Left renal pelvis (tissue), 4 donors: ENCODE measurements around the gene ENTPD2. TPM values are rescaled to one million over a fixed set of nuclear protein-coding genes. Genes with fewer than 3 reads are reported as not detected.
"Not testable (repeated sequence)": the region's sequence is repeated elsewhere in the genome, so short reads cannot be mapped to it uniquely, and the experiment has no call there.

Source experiments
- DNase-seq, 4 donors: peaks; one replicate each; pipeline ENCODE4 v3.0.0-alpha.2; 2013; ENCODE audit warnings: low read depth in 4 of 4, low spot score in 3 of 4
- polyA plus RNA-seq, 4 donors: library from polyadenylated mRNA; unstranded; fragments of 120-200 nt; gene quantifications; one replicate each; pipeline ENCODE4 v1.2.1, GENCODE V29; 2013; ENCODE audit not compliant: insufficient read length in 4 of 4

The ENTPD2 gene
- polyA plus RNA-seq, 4 donors: 3.2 to 7.5 (median 5.8) TPM

GRCh38 chr9:137048655-137049543, 5.0 kb downstream of the ENTPD2 start:
- no peak for DNase-seq

- no peak for DNase-seq
These were observed 7.6 kb downstream of the ENTPD2 start, which contains the start of gene NPDC1 for GRCh38 chr9:137046088-137046787. NPDC1 (minus strand) TSS chr9:137046177; CDS start chr9:137045989, 188 bp downstream.

GRCh38 chr9:137045294-137046087, 8.4 kb downstream of the ENTPD2 start:
- DNase-seq: no peak

GRCh38 chr9:137044502-137045177, 9.2 kb downstream of the ENTPD2 start:
- DNase-seq: no peak

- no peak for DNase-seq
These were observed 9.8 kb downstream of the ENTPD2 start for GRCh38 chr9:137044037-137044436.

GRCh38 chr9:137042751-137043727, 10.8 kb downstream of the ENTPD2 start:
- no peak for DNase-seq

DNA sequence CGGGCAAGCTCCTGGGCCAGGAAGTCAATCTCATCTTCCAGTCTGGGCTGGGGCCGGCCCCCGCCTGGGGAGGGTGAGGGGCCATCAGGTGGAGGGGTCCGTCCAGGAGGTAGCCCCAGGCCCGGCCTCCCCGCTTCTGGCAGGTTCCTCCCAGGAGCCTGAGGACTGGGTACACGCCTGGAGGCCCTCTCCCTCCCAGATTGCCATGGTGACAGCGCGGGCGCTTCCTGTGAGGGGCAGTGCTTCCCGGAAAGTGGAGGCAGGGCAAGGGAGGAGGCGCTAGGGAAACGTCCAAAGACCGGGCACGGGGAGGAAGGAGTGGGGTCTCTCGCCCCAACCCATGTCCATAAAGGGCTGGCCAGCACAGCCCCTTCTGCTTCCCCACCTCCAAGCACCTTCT, 12.7 kb downstream of the ENTPD2 start:
- no peak for DNase-seq

DNA sequence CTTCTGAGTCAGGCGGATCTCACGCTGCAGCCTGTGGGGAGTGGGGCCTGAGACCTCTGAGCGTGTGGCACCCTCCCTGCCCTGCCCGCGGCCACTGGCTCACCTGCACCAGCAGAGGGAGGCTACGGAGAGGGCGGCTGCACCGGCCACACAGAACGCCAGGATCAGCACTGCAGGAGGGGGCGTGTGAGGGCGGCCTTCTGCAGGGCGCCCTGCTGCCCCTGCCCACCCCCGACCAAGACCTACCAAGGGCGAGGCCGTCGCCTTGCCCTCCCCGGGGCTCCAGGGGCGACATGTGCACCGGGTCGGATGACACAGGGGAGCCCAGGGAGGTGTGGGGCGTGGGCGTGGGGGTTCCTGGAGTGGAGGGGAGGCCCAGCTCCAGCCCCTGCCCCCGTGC, 13.3 kb downstream of the ENTPD2 start:
- no peak for DNase-seq

GRCh38 chr9:137039611-137040366, 14.1 kb downstream of the ENTPD2 start:
- DNase-seq: no peak

DNA sequence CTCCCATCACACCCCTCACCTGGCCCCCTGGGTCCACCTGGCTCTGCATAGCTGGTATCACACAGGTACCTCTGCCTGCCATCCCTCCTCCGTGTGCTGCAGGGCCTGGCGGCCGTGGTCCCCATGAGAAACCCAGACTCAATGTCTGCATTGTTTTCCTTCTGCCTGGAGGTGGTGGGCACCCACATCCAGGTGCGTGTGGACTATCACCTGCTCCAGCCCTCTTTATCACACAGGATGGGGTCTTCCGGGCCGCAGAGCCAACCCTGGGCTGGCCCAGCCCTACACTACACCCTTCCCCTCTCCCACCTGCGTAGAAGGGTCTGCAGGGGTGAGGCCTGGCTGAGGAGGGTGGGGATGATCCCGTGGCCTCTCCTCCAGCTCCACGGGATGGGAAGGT, 14.9 kb downstream of the ENTPD2 start:
- DNase-seq: no peak

- DNase-seq: no peak
These were observed 16.4 kb downstream of the ENTPD2 start for GRCh38 chr9:137037483-137037882.

DNA sequence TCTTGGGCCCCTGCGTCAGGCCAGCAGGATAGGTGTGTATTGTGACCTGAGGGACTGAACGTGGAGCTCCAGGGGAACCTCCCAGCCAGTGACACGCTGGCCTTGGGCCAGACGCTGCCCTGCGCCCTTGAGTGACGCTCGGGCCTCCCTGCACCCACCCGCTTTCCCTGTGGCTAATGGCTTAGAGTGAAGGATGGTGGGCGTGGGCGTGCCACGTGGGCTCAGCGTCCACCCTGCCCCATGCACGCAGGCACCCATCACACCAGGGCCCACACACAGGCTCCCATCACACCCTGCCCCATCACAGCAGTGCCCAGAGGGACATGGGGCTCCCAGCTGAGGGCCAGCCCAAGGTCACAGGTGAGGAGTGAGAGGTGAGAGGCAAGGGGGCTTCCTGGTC, 16.8 kb downstream of the ENTPD2 start:
- no peak for DNase-seq

- DNase-seq: no peak
These were observed 17.9 kb downstream of the ENTPD2 start for GRCh38 chr9:137035937-137036336.

GRCh38 chr9:137035507-137035834, 18.4 kb downstream of the ENTPD2 start:
- no peak for DNase-seq

- DNase-seq: no peak
These were observed 19.0 kb downstream of the ENTPD2 start for GRCh38 chr9:137034709-137035506.

- no peak for DNase-seq
These were observed 19.7 kb downstream of the ENTPD2 start for GRCh38 chr9:137034039-137034708.

DNA sequence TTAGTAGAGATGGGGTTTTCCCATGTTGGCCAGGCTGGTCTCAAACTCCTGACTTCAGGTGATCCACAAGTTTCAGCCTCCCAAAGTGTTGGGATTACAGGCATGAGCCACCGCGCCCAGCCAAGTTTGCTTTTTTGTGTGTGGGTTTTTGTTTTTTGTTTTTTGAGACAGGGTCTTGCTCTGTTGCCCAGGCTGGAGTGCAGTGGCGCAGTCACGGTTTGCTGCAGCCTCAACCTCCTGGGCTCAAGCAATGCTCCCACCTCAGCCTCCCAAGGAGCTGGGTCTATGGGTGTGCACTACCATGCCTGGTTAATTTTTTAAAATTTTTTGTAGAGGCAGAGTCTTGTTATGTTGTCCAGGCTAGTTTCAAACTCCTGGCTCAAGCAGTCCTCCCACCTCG, 20.4 kb downstream of the ENTPD2 start:
- not testable (repeated sequence) for DNase-seq
